NT2/D1 (cell line): Measurements from ENCODE around the gene CCT8L2.
"Not testable (repeated sequence)": the region's sequence is repeated elsewhere in the genome, so short reads cannot be mapped to it uniquely, and the experiment has no call there.

Source experiments
- DNase-seq: peaks from one replicate; pipeline ENCODE4 v3.0.0-alpha.2; 2011; ENCODE audit warnings: low read depth, low spot score
- H3K27me3 ChIP-seq: 2 replicates; pipeline ENCODE4 v1.6.0; 2011; ENCODE audit warnings: mild to moderate bottlenecking; ENCODE audit not compliant: insufficient read length, insufficient read depth
- H3K36me3 ChIP-seq: 2 replicates; pipeline ENCODE4 v1.6.1; 2011; ENCODE audit warnings: mild to moderate bottlenecking, low read length, mixed read lengths; ENCODE audit not compliant: insufficient read depth, insufficient read length
- H3K4me1 ChIP-seq: 2 replicates; pipeline ENCODE4 v1.5.1; 2011; ENCODE audit not compliant: insufficient read depth, insufficient read length
- H3K4me3 ChIP-seq: 2 replicates; pipeline ENCODE4 v1.5.1; 2011; ENCODE audit warnings: low read depth; ENCODE audit not compliant: insufficient read length
- H3K9ac ChIP-seq: 2 replicates; pipeline ENCODE4 v1.6.0; 2011; ENCODE audit warnings: low read depth; ENCODE audit not compliant: insufficient read length
- H3K9me3 ChIP-seq: 2 replicates; pipeline ENCODE4 v1.5.1; 2011; ENCODE audit warnings: mild to moderate bottlenecking, low read length; ENCODE audit not compliant: insufficient read depth

Gene CCT8L2

GRCh38 chr22:16543310-16543709 is 49.3 kb downstream of the CCT8L2 start:
- not testable (repeated sequence) for H3K4me3 ChIP-seq, H3K9me3 ChIP-seq, H3K36me3 ChIP-seq, H3K27me3 ChIP-seq, H3K9ac ChIP-seq, DNase-seq, H3K4me1 ChIP-seq
